Neural cell (in vitro differentiated cells): ENCODE measurements around the gene PSEN2.

Experiments used
- POLR2AphosphoS5 ChIP-seq: IDR thresholded peaks from 2 replicates; pipeline ENCODE4 v1.6.1; 2012
- TF ChIP-seq, protein P1 (sequence below): fragments of 450-650 bp; IDR thresholded peaks from 2 replicates; pipeline ENCODE4 v1.5.1; 2014; ENCODE audit warnings: antibody characterized with exemption, mild to moderate bottlenecking, moderate library complexity; ENCODE audit not compliant: poor library complexity, severe bottlenecking

DNA sequence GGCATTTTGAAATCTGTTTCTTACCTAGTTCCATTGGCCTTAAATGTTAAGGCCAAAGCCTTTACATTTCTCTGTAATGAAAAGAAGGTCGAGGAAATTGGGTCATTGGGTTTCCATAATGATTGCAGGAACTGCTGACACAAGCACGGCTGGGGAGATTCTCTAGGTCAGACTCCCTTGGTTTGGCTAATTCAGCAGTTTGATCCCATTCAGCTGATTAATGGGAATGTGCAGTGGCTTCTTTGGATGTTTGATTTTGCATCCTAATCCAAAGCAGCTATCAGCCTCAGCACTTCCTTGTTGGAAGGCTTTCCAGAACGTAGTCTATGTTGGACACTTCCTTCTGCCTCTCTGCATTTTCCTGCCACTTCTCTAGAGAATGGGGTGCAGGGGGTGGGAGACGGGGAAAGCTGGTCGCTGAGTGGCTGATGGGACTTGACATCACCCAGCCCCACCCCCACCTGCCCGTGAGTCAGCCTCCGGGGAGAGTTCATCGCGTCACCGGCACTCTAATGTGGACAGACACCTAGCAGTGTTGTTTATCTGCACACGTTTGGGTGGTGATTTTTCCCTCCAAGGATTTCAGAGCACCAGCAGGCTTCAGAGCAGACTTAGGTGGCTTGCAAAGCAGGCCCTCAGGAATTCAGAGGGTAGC, 5.4 kb downstream of the PSEN2 start:
- no peak for TF ChIP-seq POLR2AphosphoS5
- TF ChIP-seq, protein P1, sequence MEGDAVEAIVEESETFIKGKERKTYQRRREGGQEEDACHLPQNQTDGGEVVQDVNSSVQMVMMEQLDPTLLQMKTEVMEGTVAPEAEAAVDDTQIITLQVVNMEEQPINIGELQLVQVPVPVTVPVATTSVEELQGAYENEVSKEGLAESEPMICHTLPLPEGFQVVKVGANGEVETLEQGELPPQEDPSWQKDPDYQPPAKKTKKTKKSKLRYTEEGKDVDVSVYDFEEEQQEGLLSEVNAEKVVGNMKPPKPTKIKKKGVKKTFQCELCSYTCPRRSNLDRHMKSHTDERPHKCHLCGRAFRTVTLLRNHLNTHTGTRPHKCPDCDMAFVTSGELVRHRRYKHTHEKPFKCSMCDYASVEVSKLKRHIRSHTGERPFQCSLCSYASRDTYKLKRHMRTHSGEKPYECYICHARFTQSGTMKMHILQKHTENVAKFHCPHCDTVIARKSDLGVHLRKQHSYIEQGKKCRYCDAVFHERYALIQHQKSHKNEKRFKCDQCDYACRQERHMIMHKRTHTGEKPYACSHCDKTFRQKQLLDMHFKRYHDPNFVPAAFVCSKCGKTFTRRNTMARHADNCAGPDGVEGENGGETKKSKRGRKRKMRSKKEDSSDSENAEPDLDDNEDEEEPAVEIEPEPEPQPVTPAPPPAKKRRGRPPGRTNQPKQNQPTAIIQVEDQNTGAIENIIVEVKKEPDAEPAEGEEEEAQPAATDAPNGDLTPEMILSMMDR, result no peak
